Left ventricle myocardium inferior (tissue), 1 donor: ENCODE measurements around the gene SGSM1. TPM values are rescaled to one million over a fixed set of nuclear protein-coding genes. Genes with fewer than 3 reads are reported as not detected.

Source experiments
- DNase-seq: peaks from one replicate; pipeline ENCODE4 v3.0.0-alpha.2; 2020
- H3K27ac ChIP-seq: fragments of 200-600 bp; replicated peaks from 2 replicates; pipeline ENCODE4 v1.8.0; 2021
- H3K27me3 ChIP-seq: fragments of 200-600 bp; 2 replicates; pipeline ENCODE4 v1.8.0; 2021; ENCODE audit warnings: low read depth
- H3K36me3 ChIP-seq: fragments of 200-600 bp; 2 replicates; pipeline ENCODE4 v1.8.0; 2021
- H3K4me1 ChIP-seq: fragments of 200-600 bp; 2 replicates; pipeline ENCODE4 v1.8.0; 2021
- H3K4me3 ChIP-seq: fragments of 200-600 bp; 2 replicates; pipeline ENCODE4 v1.8.0; 2021; ENCODE audit warnings: mild to moderate bottlenecking, moderate library complexity
- H3K9me3 ChIP-seq: fragments of 200-600 bp; replicated peaks from 2 replicates; pipeline ENCODE4 v1.8.0; 2021
- CTCF ChIP-seq: fragments of 200-600 bp; IDR thresholded peaks from 2 replicates; pipeline ENCODE4 v1.8.0; 2021; ENCODE audit warnings: antibody characterized with exemption, mild to moderate bottlenecking, borderline replicate concordance
- intact Hi-C: fragments of 100-400 bp; cut with micrococcal nuclease; formaldehyde crosslinking; loops from one replicate; pipeline ENCODE4 v1.11.0; 2022
- total RNA-seq: library from RNA; stranded (reverse); fragmentation: NEBNext Ultra II Directional; extraction: Animal tissue kit (Norgen Biotek cat#: 25700); gene quantifications from one replicate; pipeline ENCODE4 v1.2.1, GENCODE V29; 2021
- donor health status: DM: no; HTN: yes; CAD: no; lungs with severe emphysema.

The SGSM1 gene
- total RNA-seq, 1 donor from 2014 or later = 8.8 TPM

- peak overlapping the region; percentile 17 for H3K4me3 ChIP-seq
- intact Hi-C loops = loop anchor here (5.0 kb wide), 1 partner anchor 43 kb away; no protein-coding TSS in a partner anchor
- H3K9me3 ChIP-seq = no peaks in the 10 kb centered on the region
- H3K36me3 ChIP-seq = no peaks in the 10 kb centered on the region
- peak overlapping the region; percentile 90 for H3K27ac ChIP-seq
- peak; percentile 64 for DNase-seq
- no peaks in the 10 kb centered on the region for H3K27me3 ChIP-seq
- H3K4me1 ChIP-seq = peaks cover 82% of the 10 kb centered on the region
- TF ChIP-seq CTCF = no peak
These were observed 163.7 kb downstream of the SGSM1 start for GRCh38 chr22:24969560-24970301.

- peaks cover 78% of the 10 kb centered on the region for H3K4me1 ChIP-seq
- no peaks in the 10 kb centered on the region for H3K36me3 ChIP-seq
These were observed 166.4 kb downstream of the SGSM1 start for GRCh38 chr22:24972369-24972768.

GRCh38 chr22:24973872-24974271 is 167.9 kb downstream of the SGSM1 start:
- DNase-seq = no peak
- TF ChIP-seq CTCF = no peak
- no peaks in the 10 kb centered on the region for H3K36me3 ChIP-seq
- H3K4me1 ChIP-seq = peaks cover 76% of the 10 kb centered on the region
- intact Hi-C loops = loop anchor here (5.0 kb wide), 1 partner anchor 38 kb away; no protein-coding TSS in a partner anchor
- H3K9me3 ChIP-seq = no peaks in the 10 kb centered on the region
- no peaks in the 10 kb centered on the region for H3K27me3 ChIP-seq
- H3K27ac ChIP-seq = peak overlapping the region; percentile 38
- no peak overlapping the region for H3K4me3 ChIP-seq

More at GRCh38 chr22:24972369-24972768, 166.4 kb downstream of the SGSM1 start:
- no peak for DNase-seq
- Histone ChIP-seq H3K4me3 (no peak overlapping the region), H3K9me3 (no peaks in the 10 kb centered on the region), H3K27ac (no peak overlapping the region), H3K27me3 (no peaks in the 10 kb centered on the region)
- no peak for TF ChIP-seq CTCF
- intact Hi-C loops = loop anchor here (5.0 kb wide), 1 partner anchor 40 kb away; no protein-coding TSS in a partner anchor

GRCh38 chr22:24975125-24975640 is 169.2 kb downstream of the SGSM1 start:
- no peaks in the 10 kb centered on the region for H3K9me3 ChIP-seq
- TF ChIP-seq CTCF = no peak
- DNase-seq = no peak
- H3K4me1 ChIP-seq = peaks cover 63% of the 10 kb centered on the region
- no peak overlapping the region for H3K4me3 ChIP-seq
- H3K36me3 ChIP-seq = no peaks in the 10 kb centered on the region
- peak overlapping the region; percentile 86 for H3K27ac ChIP-seq
- intact Hi-C loops = no loop called here
- H3K27me3 ChIP-seq = no peaks in the 10 kb centered on the region

GRCh38 chr22:24975813-24976341 is 169.9 kb downstream of the SGSM1 start:
- H3K4me1 ChIP-seq = peaks cover 62% of the 10 kb centered on the region
- peak overlapping the region; percentile 15 for H3K4me3 ChIP-seq
- peak overlapping the region; percentile 86 for H3K27ac ChIP-seq
- H3K9me3 ChIP-seq = no peaks in the 10 kb centered on the region
- H3K27me3 ChIP-seq = no peaks in the 10 kb centered on the region
- no peak for TF ChIP-seq CTCF
- DNase-seq = peak; percentile 76
- H3K36me3 ChIP-seq = no peaks in the 10 kb centered on the region
- intact Hi-C loops = no loop called here
